C4-2B (cell line): ENCODE results near the gene SKIC3.

Experiments used
- H3K27ac ChIP-seq: fragments of 450-650 bp; 2 replicates; pipeline ENCODE4 v1.5.1; 2017
- ZFX ChIP-seq: fragments of 450-650 bp; IDR thresholded peaks from 2 replicates; pipeline ENCODE4 v1.6.1; 2017
- TF ChIP-seq, protein P1 (sequence below): fragments of 450-650 bp; conservative IDR thresholded peaks from 2 replicates; pipeline ENCODE4 v1.5.1; 2017; ENCODE audit warnings: mild to moderate bottlenecking

SKIC3 gene

DNA sequence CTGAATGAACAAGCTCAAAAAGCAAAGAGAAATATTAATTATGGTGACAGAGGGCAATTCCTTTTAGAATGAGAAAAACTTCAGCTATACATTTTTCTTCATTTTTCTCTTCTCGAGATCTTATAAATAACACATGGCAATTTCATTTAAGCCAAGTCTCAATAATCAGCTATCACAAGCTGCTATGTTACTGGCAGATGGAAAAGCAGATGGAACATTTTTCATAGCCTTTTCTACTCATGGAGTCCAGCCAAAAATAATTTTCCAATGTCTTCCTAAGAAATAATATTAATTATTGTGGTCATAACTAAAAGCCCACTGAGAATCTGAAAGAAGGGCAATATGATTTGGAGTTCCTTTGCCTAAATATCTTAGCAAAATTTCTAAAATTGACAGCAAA lies 35.6 kb downstream of the SKIC3 start:
- H3K27ac ChIP-seq, result no peak overlapping the region
- TF ChIP-seq, protein P1, sequence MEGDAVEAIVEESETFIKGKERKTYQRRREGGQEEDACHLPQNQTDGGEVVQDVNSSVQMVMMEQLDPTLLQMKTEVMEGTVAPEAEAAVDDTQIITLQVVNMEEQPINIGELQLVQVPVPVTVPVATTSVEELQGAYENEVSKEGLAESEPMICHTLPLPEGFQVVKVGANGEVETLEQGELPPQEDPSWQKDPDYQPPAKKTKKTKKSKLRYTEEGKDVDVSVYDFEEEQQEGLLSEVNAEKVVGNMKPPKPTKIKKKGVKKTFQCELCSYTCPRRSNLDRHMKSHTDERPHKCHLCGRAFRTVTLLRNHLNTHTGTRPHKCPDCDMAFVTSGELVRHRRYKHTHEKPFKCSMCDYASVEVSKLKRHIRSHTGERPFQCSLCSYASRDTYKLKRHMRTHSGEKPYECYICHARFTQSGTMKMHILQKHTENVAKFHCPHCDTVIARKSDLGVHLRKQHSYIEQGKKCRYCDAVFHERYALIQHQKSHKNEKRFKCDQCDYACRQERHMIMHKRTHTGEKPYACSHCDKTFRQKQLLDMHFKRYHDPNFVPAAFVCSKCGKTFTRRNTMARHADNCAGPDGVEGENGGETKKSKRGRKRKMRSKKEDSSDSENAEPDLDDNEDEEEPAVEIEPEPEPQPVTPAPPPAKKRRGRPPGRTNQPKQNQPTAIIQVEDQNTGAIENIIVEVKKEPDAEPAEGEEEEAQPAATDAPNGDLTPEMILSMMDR, result no peak

DNA sequence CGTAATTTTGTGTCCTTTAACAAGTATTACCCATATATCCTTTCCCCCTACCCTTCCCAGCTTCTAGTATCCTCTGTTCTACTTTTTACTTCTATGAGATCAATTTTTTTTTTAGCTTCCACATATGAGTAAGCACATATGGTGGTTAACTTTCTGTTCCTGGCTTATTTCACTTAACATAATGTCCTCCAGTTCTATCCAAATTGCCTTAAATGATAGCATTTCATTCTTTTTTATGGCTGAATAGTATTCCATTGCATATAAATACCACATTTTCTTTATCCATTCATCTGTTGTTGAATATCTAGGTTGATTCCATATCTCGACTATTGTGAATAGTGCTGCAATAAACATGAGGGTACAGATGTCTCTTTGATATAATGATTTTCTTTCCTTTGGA lies 36.4 kb downstream of the SKIC3 start:
- no peak overlapping the region for H3K27ac ChIP-seq
- no peak for TF ChIP-seq ZFX
- TF ChIP-seq, protein P1, result no peak

DNA sequence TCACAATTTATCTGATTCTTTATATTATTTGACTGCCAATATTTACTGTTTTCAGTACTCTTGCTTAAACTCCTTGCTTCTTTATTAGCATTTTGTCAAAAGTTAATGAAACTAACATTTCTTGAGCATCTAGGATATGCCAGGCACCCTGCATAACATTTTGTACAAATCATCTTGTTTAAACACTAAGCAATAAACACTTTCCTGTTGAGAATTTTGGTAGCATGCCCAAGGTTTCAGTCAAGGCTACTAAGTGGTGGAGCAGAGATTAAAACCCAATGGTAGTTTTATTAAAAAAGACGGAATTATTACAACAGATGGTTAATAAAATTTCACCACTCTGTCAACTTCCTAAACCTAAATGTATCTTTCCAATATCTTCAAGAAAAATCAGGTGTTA lies 43.2 kb downstream of the SKIC3 start:
- no peak for TF ChIP-seq ZFX
- TF ChIP-seq, protein P1, result no peak
- no peak overlapping the region for H3K27ac ChIP-seq

DNA sequence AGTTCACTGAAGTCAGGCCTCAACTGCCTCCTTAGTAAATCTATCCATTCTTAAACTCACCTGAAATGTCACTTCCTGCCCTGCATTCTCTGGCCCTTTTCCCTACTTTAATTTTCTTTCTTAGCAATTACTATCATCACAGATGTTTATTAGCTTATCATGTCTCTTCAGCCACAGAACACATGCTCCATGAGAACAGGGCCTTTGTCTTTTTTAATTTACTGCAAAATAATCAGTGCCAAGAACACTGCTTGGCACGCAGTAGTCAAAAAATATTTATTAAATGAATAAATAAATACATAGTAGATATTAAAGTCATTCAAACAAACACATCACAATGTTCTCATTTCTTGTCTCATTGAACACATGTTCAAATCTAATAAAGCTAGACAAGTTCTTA lies 46.2 kb downstream of the SKIC3 start:
- H3K27ac ChIP-seq, result no peak overlapping the region
- TF ChIP-seq ZFX, result no peak
- TF ChIP-seq, protein P1, result no peak
